GM18868 (cell line): ENCODE data around the gene ARID1B.
"Not testable (repeated sequence)": the region's sequence is repeated elsewhere in the genome, so short reads cannot be mapped to it uniquely, and the experiment has no call there.

Experiments used
- ATAC-seq: cut with Tn5 transposase; IDR thresholded peaks from one replicate; pipeline ENCODE4 v1.9.1; 2021; ENCODE audit warnings: mild to moderate bottlenecking, moderate library complexity; ENCODE audit not compliant: unreplicated experiment

Gene ARID1B

GRCh38 chr6:156928126-156928525, 150.9 kb downstream of the ARID1B start:
- ATAC-seq, result no peak

GRCh38 chr6:156928972-156929371, 151.8 kb downstream of the ARID1B start:
- ATAC-seq, result no peak

DNA sequence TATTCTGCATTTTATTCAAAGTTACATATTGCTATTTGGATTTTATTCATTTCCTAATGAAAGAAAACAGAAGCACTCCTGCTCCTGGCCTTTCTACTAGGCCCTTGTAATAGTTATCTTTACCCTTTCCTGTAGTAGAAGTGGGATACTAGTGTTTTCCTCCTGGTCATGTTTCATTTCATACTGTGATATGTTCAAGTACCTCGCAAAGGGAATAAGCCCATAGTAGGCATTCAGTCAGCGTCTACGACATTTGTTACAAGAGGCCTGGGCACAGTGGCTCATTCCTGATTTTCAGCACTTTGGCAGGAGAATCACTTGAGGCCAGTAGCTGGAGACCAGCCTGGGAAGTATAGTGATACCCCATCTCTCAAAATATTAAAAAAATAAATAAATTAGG, 154.1 kb downstream of the ARID1B start:
- no peak for ATAC-seq

- no peak for ATAC-seq
Measured at GRCh38 chr6:156933201-156934068, 156.3 kb downstream of the ARID1B start.

GRCh38 chr6:156934069-156934460, 156.9 kb downstream of the ARID1B start:
- no peak for ATAC-seq

DNA sequence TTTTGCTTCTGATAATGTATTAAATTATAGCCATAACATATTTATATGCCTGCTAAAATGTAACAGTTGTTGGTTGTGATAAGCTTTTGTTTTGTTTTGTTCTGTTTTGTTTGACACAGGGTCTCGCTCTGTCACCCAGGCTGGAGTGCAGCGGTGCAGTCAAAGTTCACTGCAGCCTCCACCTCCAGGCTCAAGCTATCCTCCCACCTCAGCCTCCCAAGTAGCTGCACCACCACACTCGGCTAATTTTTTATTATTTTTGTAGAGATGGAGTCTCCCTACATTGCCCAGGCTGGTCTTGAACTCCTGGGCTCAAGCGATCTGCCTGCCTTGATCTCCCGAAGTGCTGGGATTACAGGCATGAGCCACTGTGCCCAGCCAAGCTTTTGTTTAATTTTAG, 157.8 kb downstream of the ARID1B start:
- ATAC-seq, result no peak

GRCh38 chr6:156938143-156938542, 161.0 kb downstream of the ARID1B start:
- ATAC-seq, result no peak

- ATAC-seq, result no peak
Measured at GRCh38 chr6:156940221-156940620, 163.0 kb downstream of the ARID1B start.

DNA sequence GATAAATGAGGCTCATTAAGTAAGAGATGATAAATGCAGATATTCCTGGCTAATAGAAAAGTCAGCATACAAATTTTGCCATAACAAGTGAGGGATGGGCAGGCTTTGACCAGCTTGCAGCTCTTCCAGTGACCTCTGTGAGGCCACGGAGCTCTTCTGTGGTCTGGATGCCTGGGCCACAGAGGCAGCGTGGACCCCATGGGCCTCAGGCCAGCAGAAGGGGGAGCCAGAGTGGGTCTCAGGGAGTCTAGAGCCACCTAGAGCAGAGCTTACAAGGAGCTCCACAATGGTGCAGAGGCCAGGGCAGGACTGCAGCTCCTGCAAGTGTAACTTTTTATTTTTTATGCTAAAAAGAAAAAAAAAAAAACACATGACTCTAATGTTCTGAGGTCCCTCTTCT, 165.1 kb downstream of the ARID1B start:
- no peak for ATAC-seq

GRCh38 chr6:156943166-156943565, 166.0 kb downstream of the ARID1B start:
- ATAC-seq, result no peak

GRCh38 chr6:156943816-156944215, 166.6 kb downstream of the ARID1B start:
- no peak for ATAC-seq

GRCh38 chr6:156944412-156944811, 167.2 kb downstream of the ARID1B start:
- ATAC-seq, result no peak

- not testable (repeated sequence) for ATAC-seq
Measured at GRCh38 chr6:156945789-156946172, 168.6 kb downstream of the ARID1B start.

DNA sequence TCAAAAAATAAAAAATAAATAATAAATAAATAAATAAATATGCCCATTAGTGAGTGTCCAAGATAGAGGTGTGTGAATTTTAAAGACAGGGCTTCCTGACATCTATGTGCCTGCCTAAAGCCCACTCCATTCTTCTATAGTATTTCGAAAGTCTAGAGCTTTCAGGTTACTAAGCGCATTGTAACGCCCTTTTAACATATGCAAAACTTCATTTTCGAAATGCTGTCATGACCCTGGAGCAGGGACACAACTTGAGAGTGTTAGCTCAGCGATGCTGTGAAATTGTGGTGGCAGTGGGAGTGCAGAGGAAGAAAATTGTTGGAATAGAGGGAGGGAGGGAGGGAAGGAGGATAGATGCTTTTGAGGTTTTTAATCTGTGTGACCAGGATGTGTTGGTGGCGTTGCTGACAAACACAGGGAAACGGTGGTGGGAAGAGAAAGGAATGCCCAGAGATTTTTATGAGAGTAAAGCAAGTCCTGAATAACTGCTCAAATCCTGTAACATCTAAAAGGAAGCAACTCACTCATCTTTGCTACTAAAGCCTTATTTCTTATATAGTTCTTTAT, 169.3 kb downstream of the ARID1B start:
- no peak for ATAC-seq

GRCh38 chr6:156948277-156948676, 171.1 kb downstream of the ARID1B start:
- no peak for ATAC-seq

DNA sequence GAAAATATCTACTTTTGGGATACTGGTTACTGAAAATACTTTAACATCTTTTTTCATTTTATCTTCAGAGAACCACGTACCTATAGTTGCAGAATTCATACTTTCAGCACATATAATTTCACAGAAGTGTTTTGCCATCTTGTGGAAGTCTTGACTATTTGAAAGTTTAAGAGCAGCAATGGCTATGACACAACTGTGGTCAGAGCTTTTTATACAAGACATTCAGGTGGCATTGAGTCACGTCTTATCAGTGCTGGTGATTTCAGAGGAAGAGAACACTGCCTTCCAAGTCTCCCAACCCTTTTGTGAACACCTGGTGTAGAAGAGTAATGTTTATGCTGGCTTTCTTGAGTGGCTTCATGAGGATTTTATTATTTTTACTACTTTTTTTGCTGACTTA, 171.6 kb downstream of the ARID1B start:
- no peak for ATAC-seq

DNA sequence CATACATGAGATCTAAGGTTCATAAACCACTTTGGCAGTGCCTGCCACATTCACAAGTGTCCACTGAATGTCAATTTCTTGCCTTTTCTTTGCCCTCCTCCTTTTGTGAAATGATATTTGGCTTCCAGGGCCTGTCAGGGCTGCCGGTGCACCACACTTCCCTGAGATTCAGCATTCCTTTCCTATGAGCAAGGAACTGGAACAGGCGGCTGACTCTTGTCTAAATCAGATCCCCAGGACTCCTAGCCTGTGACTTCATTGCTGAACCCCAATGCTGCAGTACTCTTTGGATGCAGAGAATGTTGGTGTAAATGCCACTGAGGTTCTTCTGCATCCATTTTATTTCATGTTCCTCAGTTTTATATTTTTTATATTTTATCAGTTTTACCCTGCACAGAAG, 172.2 kb downstream of the ARID1B start:
- no peak for ATAC-seq

DNA sequence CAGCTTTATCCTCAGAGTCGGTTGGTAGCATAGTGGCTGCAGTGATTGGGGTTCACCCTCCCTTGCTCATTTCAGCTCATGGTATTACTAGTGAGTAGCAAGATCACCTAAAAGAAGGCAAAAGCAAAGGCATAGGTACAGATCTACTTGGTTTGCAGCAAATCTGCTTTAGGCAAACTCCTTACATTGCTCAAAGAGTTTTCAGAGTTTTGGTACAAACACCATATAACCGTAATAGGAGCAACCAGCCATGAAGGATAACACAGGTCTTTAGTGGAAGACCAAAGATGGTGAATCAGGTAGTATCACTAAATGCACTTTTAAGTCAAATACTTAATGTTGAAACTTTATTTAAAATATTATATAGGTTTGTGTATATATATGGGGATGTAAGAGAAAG, 172.9 kb downstream of the ARID1B start:
- ATAC-seq, result no peak

GRCh38 chr6:156950531-156950930, 173.4 kb downstream of the ARID1B start:
- ATAC-seq, result no peak

- no peak for ATAC-seq
Measured at GRCh38 chr6:156952401-156952800, 175.2 kb downstream of the ARID1B start.

DNA sequence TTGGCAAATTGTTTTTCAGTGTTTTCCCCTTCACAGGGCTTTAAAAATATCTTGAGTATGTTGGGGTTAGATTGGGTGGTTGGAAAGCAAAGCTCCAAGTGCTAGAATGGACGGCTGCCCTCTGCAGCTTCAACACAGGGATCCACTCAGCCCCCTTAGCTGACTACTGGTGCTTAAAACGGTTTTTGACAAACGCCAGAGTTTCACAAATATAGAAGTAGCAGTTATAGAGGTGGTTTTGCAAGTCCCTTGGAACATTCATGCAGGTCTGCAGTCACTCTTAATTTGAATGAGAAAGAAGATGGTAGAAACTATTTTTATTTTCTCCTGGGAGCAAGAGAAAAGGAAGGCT, 175.9 kb downstream of the ARID1B start:
- ATAC-seq, result no peak

DNA sequence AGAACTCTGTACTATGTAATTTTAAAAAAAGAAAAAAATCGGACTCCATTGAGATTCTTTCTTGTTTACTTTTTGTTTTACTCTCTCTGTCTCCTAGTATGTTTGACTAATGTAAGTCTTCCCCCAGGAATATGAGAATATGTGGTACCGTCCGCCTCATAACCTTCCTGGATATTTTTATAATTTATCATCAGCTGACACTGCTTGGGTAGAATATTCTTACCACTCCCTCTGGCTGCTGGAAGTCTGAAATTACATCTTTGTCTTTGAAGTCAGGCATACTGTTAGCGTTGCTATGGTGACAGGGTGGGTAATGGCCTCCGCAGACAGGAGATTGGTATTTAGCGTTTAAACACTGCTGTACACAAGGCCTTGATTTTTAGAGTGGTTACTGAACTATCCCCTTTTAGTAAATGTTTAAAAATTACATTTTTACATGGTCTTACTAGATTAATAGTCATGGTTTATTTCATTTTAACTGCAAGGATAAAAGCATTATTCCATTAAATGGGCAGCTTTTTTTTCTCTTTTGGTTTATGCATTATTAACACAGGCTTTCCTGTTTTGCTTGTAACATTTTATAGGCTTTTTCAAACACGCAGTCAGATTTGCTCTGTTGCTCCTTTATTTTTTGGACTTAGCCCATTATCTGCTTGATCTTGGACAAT, 176.4 kb downstream of the ARID1B start:
- ATAC-seq, result no peak
